Hepatocyte (in vitro differentiated cells): ENCODE results near the gene ULK4. TPM values are rescaled to one million over a fixed set of nuclear protein-coding genes. Genes with fewer than 3 reads are reported as not detected.
A peak's percentile ranks its signal among the peaks of the same experiment; 100 is the strongest.

Experiments used
- DNase-seq: peaks from one replicate; pipeline ENCODE4 v3.0.0-alpha.2; 2016; ENCODE audit warnings: low spot score
- H2AFZ ChIP-seq: fragments of 200-600 bp; sonication (generic); 2 replicates; pipeline ENCODE4 v1.6.0; 2016; ENCODE audit warnings: antibody characterized with exemption, mild to moderate bottlenecking
- H3K27ac ChIP-seq: fragments of 200-600 bp; sonication (generic); 2 replicates; pipeline ENCODE4 v1.5.1; 2016; ENCODE audit warnings: mild to moderate bottlenecking
- H3K27me3 ChIP-seq: fragments of 200-600 bp; sonication (generic); 2 replicates; pipeline ENCODE4 v1.6.1; 2016
- H3K36me3 ChIP-seq: fragments of 200-600 bp; sonication (generic); replicated peaks from 2 replicates; pipeline ENCODE4 v1.5.1; 2016; ENCODE audit warnings: low read depth; ENCODE audit not compliant: insufficient read depth
- H3K4me1 ChIP-seq: fragments of 200-600 bp; sonication (generic); 2 replicates; pipeline ENCODE4 v1.5.1; 2016; ENCODE audit warnings: mild to moderate bottlenecking, moderate library complexity; ENCODE audit not compliant: insufficient read depth
- H3K4me2 ChIP-seq: fragments of 200-600 bp; sonication (generic); 2 replicates; pipeline ENCODE4 v1.6.0; 2016
- H3K4me3 ChIP-seq: fragments of 200-600 bp; sonication (generic); 2 replicates; pipeline ENCODE4 v1.5.1; 2016; ENCODE audit warnings: mild to moderate bottlenecking
- H3K79me2 ChIP-seq: fragments of 200-600 bp; sonication (generic); 2 replicates; pipeline ENCODE4 v1.6.0; 2017; ENCODE audit warnings: mild to moderate bottlenecking
- H3K9me2 ChIP-seq: fragments of 200-600 bp; sonication (generic); replicated peaks from 2 replicates; pipeline ENCODE4 v1.6.0; 2017; ENCODE audit warnings: mild to moderate bottlenecking; ENCODE audit not compliant: insufficient read depth
- H3K9me3 ChIP-seq: fragments of 200-600 bp; sonication (generic); 2 replicates; pipeline ENCODE4 v1.5.1; 2016; ENCODE audit warnings: low read depth, mild to moderate bottlenecking
- H4K20me1 ChIP-seq: fragments of 200-600 bp; sonication (generic); 2 replicates; pipeline ENCODE4 v1.6.0; 2016; ENCODE audit warnings: mild to moderate bottlenecking; ENCODE audit not compliant: insufficient read depth, poor library complexity, severe bottlenecking
- EZH2 ChIP-seq: fragments of 200-600 bp; sonication (generic); IDR thresholded peaks from 2 replicates; pipeline ENCODE4 v1.6.1; 2016; ENCODE audit warnings: antibody characterized with exemption, mild to moderate bottlenecking, borderline replicate concordance
- EZH2phosphoT487 ChIP-seq: fragments of 200-600 bp; sonication (generic); IDR thresholded peaks from one replicate; pipeline ENCODE4 v1.6.1; 2018; ENCODE audit warnings: antibody characterized with exemption, mild to moderate bottlenecking, low read depth, moderate library complexity; ENCODE audit not compliant: unreplicated experiment, severe bottlenecking
- WGBS: methylation state at CpG from one replicate; pipeline ENCODE4 v1.1.6; 2016; ENCODE audit warnings: low lambda C conversion rate; ENCODE audit errors: missing lambda C conversion rate; 5-methylcytosine and 5-hydroxymethylcytosine counted together
- polyA plus RNA-seq: library from polyadenylated mRNA; unstranded; fragments of >200 nt; fragmentation: Nextera tagmentation; extraction: Ambion mirVana; gene quantifications from 2 replicates; pipeline ENCODE4 v1.2.1, GENCODE V29; 2016
- total RNA-seq: library from RNA; depleted of rRNA; stranded (reverse); fragments of >200 nt; gene quantifications from 2 replicates; pipeline ENCODE4 v1.2.3, GENCODE V29; 2014
- TF ChIP-seq, protein P1 (sequence below): fragments of 200-600 bp; sonication (generic); IDR thresholded peaks from 2 replicates; pipeline ENCODE4 v1.5.1; 2016; ENCODE audit warnings: antibody characterized with exemption, mild to moderate bottlenecking; ENCODE audit not compliant: poor library complexity

The ULK4 gene
- total and polyA plus RNA-seq, 2 experiments from 2014 or later: 3.8 to 9.1 TPM

DNA sequence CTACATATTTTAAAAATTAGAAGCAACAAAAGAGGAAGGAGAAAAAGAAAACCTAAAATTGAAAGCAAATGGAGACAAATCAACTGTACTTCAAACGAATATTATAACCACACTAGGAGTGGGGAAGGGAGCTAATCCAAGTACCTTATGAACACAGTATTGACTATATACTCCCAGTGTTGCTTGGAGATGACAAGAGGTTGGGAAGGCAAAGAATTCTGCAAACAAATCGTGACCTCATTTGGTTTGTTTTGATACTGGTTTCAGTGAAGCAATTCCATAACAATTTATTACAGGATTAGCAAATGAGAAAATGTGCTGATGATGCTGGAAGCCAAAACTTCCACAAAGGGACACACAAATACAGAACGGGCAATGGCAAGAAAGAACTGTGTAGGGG is 268.1 kb downstream of the ULK4 start:
- no peaks in the 10 kb centered on the region for H3K9me3 ChIP-seq
- TF ChIP-seq EZH2 (no peak), EZH2phosphoT487 (no peak)
- TF ChIP-seq, protein P1, sequence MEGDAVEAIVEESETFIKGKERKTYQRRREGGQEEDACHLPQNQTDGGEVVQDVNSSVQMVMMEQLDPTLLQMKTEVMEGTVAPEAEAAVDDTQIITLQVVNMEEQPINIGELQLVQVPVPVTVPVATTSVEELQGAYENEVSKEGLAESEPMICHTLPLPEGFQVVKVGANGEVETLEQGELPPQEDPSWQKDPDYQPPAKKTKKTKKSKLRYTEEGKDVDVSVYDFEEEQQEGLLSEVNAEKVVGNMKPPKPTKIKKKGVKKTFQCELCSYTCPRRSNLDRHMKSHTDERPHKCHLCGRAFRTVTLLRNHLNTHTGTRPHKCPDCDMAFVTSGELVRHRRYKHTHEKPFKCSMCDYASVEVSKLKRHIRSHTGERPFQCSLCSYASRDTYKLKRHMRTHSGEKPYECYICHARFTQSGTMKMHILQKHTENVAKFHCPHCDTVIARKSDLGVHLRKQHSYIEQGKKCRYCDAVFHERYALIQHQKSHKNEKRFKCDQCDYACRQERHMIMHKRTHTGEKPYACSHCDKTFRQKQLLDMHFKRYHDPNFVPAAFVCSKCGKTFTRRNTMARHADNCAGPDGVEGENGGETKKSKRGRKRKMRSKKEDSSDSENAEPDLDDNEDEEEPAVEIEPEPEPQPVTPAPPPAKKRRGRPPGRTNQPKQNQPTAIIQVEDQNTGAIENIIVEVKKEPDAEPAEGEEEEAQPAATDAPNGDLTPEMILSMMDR: no peak
- DNase-seq: no peak
- H2AFZ ChIP-seq: no peak overlapping the region
- no peak overlapping the region for H3K4me3 ChIP-seq
- H4K20me1 ChIP-seq: no peaks in the 10 kb centered on the region
- no peak overlapping the region for H3K27ac ChIP-seq
- no peaks in the 10 kb centered on the region for H3K79me2 ChIP-seq
- no peak overlapping the region for H3K4me2 ChIP-seq
- peaks cover 13% of the 10 kb centered on the region for H3K4me1 ChIP-seq
- H3K36me3 ChIP-seq: no peaks in the 10 kb centered on the region
- 70% methylated on average over 3 of the region's 3 CpGs for WGBS
- H3K27me3 ChIP-seq: no peaks in the 10 kb centered on the region
- no peaks in the 10 kb centered on the region for H3K9me2 ChIP-seq

DNA sequence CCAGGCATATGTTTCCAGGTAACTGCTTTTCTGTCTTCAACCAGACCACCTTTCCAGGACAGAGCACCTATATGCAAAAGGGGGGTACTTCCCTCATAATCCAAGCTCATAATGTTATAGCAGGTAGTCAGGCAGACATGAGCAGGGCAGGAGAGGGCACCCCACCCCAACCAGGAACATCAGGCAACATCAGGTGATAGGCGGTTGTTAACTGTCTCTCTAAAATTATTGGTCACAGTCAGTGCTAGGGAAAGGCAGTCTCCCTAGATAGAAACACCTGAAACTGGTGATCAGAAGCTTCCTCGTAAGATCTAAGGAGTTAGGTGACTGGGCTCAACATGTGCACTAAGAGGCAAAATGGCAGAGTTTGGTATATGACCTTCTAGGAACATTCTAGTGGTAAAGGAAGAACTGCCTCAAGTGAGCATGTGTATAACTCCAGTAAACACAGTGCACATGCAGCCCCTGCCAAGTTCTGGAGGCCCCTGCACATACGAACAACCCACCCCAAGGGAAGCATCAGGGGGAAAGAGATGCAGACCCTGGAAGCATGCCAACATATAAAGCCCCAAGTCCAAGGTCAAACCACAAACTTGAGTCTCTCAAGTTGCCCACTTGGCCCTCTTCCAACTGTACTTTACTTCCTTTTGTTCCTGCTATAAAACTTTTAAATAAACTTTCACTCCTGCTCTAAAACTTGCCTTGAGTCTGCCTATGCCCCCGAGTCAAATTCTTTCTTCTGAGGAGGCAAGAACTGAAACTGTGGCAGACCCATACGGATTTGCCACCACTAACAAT is 270.9 kb downstream of the ULK4 start:
- peaks cover 19% of the 10 kb centered on the region for H3K4me1 ChIP-seq
- H3K79me2 ChIP-seq: no peaks in the 10 kb centered on the region
- H3K9me3 ChIP-seq: no peaks in the 10 kb centered on the region
- H2AFZ ChIP-seq: no peak overlapping the region
- 59% methylated on average over 5 of the region's 5 CpGs for WGBS
- H3K27ac ChIP-seq: peak overlapping the region; percentile 36
- no peaks in the 10 kb centered on the region for H4K20me1 ChIP-seq
- no peaks in the 10 kb centered on the region for H3K27me3 ChIP-seq
- no peaks in the 10 kb centered on the region for H3K36me3 ChIP-seq
- DNase-seq: peak; percentile 80
- no peak overlapping the region for H3K4me3 ChIP-seq
- H3K4me2 ChIP-seq: no peak overlapping the region
- H3K9me2 ChIP-seq: no peaks in the 10 kb centered on the region
- TF ChIP-seq EZH2phosphoT487 (no peak), EZH2 (no peak)
- TF ChIP-seq, protein P1: no peak

DNA sequence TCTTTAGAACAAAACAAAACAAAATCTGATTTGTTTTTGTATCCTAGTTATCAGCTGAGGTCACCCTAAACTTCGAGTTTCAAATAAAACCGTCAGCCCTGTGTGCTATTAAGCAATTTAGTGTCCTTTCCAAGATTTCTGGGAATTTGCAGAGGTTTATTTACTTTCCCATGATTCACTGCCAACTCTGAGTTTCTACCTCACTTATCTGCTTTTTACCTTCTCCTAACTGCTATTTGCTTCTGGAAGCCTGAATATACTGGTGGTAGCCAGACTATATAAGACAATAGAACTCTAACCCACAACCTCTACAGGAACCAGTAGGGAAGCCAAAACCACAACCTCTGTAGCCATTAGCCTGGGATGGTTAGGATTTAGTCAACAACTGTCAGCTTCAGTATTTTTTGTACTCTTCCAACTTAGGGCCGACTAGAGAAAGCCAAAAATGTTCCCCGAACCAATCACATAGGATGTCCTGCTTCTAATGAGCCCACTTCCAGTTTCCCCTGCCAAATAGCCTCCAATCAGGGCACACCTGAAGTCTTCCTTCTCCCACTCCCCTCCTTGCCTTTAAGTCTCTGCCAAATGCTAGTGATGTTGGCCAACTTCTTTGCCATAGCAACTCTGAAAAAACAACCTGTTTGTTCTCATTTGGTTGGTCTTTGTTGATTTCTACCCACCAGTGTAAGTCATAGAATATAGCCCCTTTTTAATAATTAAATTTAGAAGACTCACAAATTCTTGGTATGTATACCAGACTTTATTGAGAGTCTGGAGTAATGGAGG is 273.1 kb downstream of the ULK4 start:
- no peak overlapping the region for H2AFZ ChIP-seq
- peaks cover 28% of the 10 kb centered on the region for H3K4me1 ChIP-seq
- TF ChIP-seq EZH2 (no peak), EZH2phosphoT487 (no peak)
- TF ChIP-seq, protein P1: no peak
- H3K27ac ChIP-seq: peak overlapping the region; percentile 83
- H3K4me3 ChIP-seq: no peak overlapping the region
- no peaks in the 10 kb centered on the region for H4K20me1 ChIP-seq
- H3K79me2 ChIP-seq: no peaks in the 10 kb centered on the region
- H3K36me3 ChIP-seq: no peaks in the 10 kb centered on the region
- DNase-seq: peak; percentile 44
- no peak overlapping the region for H3K4me2 ChIP-seq
- WGBS: 49% methylated on average over 4 of the region's 4 CpGs
- no peaks in the 10 kb centered on the region for H3K27me3 ChIP-seq
- no peaks in the 10 kb centered on the region for H3K9me2 ChIP-seq
- no peaks in the 10 kb centered on the region for H3K9me3 ChIP-seq
